Epidermal melanocyte (primary cell): Measurements from ENCODE around the gene DBNDD2.

Experiments
- DNase-seq: peaks from one replicate; pipeline ENCODE4 v3.0.0; 2011; ENCODE audit warnings: low spot score; ENCODE audit not compliant: insufficient read length

The DBNDD2 gene

GRCh38 chr20:45415822-45416637 lies 7.9 kb downstream of the DBNDD2 start, which contains the start of gene PIGT:
PIGT (plus strand) TSS chr20:45416141; CDS start chr20:45416157, 16 bp downstream.
- peak; percentile 84 for DNase-seq

- no peak for DNase-seq
These were observed 8.8 kb downstream of the DBNDD2 start for GRCh38 chr20:45416917-45417316.

GRCh38 chr20:45419188-45420091 lies 11.4 kb downstream of the DBNDD2 start:
- no peak for DNase-seq

- no peak for DNase-seq
These were observed 12.0 kb downstream of the DBNDD2 start for GRCh38 chr20:45420125-45420524.

- DNase-seq = no peak
These were observed 15.6 kb downstream of the DBNDD2 start for GRCh38 chr20:45423700-45424099.

- no peak for DNase-seq
These were observed 17.5 kb downstream of the DBNDD2 start for GRCh38 chr20:45425561-45425960.

- no peak for DNase-seq
These were observed 18.4 kb downstream of the DBNDD2 start for GRCh38 chr20:45426320-45427016.

- DNase-seq = no peak
These were observed 19.4 kb downstream of the DBNDD2 start for GRCh38 chr20:45427236-45428149.

- no peak for DNase-seq
These were observed 21.5 kb downstream of the DBNDD2 start for GRCh38 chr20:45429618-45430017.

- no peak for DNase-seq
These were observed 24.2 kb downstream of the DBNDD2 start for GRCh38 chr20:45432294-45432693.

GRCh38 chr20:45433316-45433715 lies 25.2 kb downstream of the DBNDD2 start:
- DNase-seq = no peak

- DNase-seq = no peak
These were observed 25.9 kb downstream of the DBNDD2 start for GRCh38 chr20:45433976-45434375.

- peak; percentile 93 for DNase-seq
These were observed 28.8 kb downstream of the DBNDD2 start for GRCh38 chr20:45436732-45437485.

- DNase-seq = no peak
These were observed 32.3 kb downstream of the DBNDD2 start for GRCh38 chr20:45440424-45440823.

- DNase-seq = no peak
These were observed 33.0 kb downstream of the DBNDD2 start for GRCh38 chr20:45440891-45441685.

GRCh38 chr20:45441746-45442145 lies 33.7 kb downstream of the DBNDD2 start:
- DNase-seq = no peak

GRCh38 chr20:45444050-45444449 lies 36.0 kb downstream of the DBNDD2 start:
- DNase-seq = no peak

GRCh38 chr20:45445805-45446562 lies 37.9 kb downstream of the DBNDD2 start:
- DNase-seq = no peak
